Cardiac septum (tissue), 1 donor: ENCODE data around the gene BMERB1. TPM values are rescaled to one million over a fixed set of nuclear protein-coding genes. Genes with fewer than 3 reads are reported as not detected.

Source experiments
- DNase-seq: peaks from one replicate; pipeline ENCODE4 v3.0.0-alpha.2; 2020; ENCODE audit warnings: low spot score
- intact Hi-C: fragments of 100-400 bp; cut with DNase I; formaldehyde crosslinking; loops from one replicate; pipeline ENCODE4 v1.14.0; 2022
- total RNA-seq: library from RNA; stranded (reverse); fragmentation: NEBNext Ultra II Directional; extraction: Animal tissue kit (Norgen Biotek cat#: 25700); gene quantifications from one replicate; pipeline ENCODE4 v1.2.1, GENCODE V29; 2021
- donor health status: DM: no; HTN: no; CAD: no.

Gene BMERB1
- total RNA-seq, 1 donor from 2014 or later = 70.3 TPM

DNA sequence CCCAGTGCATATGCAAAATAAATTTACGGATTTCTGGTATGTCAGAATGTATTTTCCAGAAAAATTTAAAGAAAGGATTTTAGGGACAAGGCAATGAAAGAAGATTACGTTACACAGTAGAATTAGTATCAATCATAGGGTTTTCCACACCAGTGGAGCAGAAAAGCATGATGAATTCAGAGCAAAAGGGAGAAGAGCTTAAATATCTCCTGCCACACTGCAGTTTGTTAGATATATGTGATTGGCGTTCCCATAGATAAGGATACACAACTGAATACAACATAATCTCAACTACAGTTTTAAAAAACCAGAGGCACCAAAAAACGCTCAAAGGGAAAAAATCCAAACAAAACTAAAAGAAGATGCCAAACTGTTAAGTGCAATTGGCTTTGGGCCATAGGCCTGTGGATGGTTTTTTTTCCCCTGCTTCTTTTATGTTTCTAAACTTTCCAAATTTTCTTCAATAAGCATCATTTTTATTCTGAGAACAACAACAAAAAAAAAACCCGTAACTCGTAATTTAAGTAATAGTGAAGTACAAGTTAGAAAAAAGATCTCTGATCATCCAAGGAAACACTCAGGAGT is 186.3 kb downstream of the BMERB1 start:
- intact Hi-C loops = no loop called here
- DNase-seq = no peak

DNA sequence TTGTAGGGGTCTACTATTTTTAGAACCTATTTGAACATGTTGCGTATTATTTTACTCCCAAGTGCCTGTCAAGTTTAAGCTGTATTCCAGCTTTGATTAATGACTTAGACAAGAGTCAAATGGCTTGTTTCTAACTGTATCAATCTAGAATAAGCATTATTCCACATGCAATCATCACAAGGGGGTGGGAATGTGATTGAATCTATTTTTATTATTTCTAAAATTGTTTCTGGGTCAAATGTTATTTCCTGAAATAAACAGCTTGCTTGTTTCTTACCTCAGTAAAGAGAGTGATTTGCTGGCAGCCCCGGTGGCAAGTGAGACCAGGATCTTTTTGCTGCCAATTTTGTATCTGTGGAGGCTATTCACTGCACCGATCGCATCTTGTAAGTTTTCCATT is 187.1 kb downstream of the BMERB1 start:
- intact Hi-C loops = no loop called here
- DNase-seq = no peak

DNA sequence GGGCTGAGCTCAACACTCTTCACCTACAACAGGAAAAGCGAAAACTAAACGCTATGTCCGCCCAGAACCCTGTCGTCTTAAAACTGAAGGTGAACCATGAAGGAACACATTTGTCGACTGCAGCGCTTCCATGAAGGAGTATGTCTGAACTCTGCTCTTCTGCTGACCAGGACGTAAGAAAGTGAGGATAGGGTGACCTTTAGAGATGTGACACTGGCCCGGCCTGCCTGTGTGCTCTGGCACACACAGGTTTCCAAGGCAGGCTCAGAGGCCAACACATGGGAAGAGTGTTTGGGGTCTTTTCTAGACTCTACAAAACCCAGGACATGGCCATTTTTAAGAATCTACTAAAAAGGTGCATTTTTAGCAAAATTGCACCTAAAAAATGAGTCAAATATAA is 187.5 kb downstream of the BMERB1 start:
- no peak for DNase-seq

DNA sequence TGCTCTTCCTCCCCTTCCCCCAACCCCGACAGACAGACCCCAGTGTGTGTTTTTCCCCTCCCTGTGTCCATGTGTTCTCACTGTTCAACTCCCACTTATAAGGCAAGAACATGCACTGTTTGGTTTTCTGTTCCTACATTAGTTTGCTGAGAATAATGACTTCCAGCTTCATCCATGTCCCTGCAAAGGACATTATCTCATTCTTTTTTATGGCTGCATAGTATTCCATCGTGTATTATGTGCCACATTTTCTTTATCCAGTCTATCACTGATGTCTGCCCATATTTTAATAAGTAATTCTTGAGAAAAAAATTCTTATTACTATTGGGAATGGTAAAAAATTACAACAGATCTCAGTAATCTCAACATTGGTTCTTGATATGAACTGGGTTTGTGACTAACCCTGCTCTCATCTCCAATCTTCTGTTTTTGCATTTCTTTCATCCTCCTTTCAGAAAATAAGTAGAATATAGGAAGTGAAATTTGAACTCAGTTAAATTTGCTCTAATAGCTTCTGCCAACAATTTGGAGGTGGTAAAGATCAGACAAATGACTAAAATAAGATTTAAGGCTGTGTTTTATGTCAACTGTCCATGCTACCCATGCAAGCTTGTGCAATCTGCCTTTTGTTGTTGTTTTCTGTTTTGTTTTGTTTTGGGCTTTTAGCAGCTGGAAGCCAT is 197.5 kb downstream of the BMERB1 start:
- intact Hi-C loops = no loop called here
- DNase-seq = no peak

More for the DNA sequence above, 187.5 kb downstream of the BMERB1 start:
- intact Hi-C loops = no loop called here

DNA sequence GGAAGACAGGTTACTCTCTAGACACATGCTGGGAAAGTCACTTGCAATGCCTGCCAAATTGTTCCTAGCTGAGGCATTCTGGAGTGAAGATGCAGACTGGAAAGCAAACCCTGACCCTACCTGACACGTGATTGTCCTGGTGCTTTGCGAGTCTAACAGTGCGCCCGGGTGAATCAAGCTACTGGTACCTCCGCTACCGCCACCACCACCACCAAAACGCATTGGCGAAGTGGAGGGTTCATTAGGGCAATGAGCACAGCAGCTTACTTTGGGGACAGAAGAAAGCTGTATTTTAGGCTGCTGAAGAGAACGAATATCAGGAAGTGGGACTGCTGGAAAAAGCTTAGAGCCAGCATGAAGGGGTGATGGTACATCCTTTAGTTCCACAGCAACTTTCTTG is 201.5 kb downstream of the BMERB1 start:
- DNase-seq = no peak
- intact Hi-C loops = no loop called here

DNA sequence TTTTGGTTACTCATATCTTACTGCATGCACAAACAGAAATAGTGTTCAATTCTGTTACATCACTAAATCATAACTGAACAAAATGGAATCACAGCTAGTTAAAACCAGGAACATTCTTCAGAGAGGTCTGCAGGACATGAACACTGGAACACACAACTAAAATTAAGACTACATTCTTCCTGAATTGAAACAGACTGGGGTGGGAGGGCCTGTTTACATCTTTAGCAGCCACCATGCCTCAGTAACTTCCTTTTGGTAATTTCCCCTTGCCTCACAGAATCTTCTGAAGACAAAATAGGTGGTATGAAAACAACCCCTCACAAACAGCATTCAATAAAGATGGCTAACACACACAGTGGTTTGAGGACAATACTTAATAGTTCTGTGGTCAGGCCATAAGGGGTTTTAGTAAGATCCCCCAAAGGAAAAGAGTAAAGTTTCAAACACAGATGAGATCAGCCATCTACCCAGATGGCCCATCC is 202.0 kb downstream of the BMERB1 start:
- DNase-seq = no peak
- intact Hi-C loops = no loop called here

Other genes with a start within 250 kb of the BMERB1 start
- gene NPIPA5, start 56.3 kb upstream of the BMERB1 start, total RNA-seq = 6.7 TPM
- gene MPV17L, start 38.8 kb upstream of the BMERB1 start, total RNA-seq = 5.4 TPM
- gene MARF1, start 208.6 kb downstream of the BMERB1 start, total RNA-seq = 39.7 TPM
- 26.8 TPM for gene NDE1, start 215.7 kb downstream of the BMERB1 start, total RNA-seq